Choroid plexus epithelial cell (primary cell): Measurements from ENCODE around the gene CHN2.

ENCODE experiments used
- DNase-seq: peaks from one replicate; pipeline ENCODE4 v3.0.0-alpha.2; 2010; ENCODE audit warnings: low read depth
- H3K4me3 ChIP-seq: 2 replicates; pipeline ENCODE4 v1.5.1; 2011; ENCODE audit warnings: low read depth, mild to moderate bottlenecking, control low read depth, low read length, moderate library complexity
- CTCF ChIP-seq: conservative IDR thresholded peaks from 2 replicates; pipeline ENCODE4 v1.5.1; 2011; ENCODE audit warnings: low read depth, mild to moderate bottlenecking, control low read depth, inconsistent platforms, low read length, moderate library complexity

The CHN2 gene

GRCh38 chr7:29306319-29306991 is 111.9 kb downstream of the CHN2 start:
- no peak for DNase-seq

GRCh38 chr7:29308424-29308823 is 113.8 kb downstream of the CHN2 start:
- no peak for DNase-seq
- no peak overlapping the region for H3K4me3 ChIP-seq
- no peak for TF ChIP-seq CTCF

More at GRCh38 chr7:29306319-29306991, 111.9 kb downstream of the CHN2 start:
- TF ChIP-seq CTCF = no peak
- H3K4me3 ChIP-seq = no peak overlapping the region

GRCh38 chr7:29309041-29309854 is 114.7 kb downstream of the CHN2 start:
- DNase-seq = no peak
- peak; percentile 51 for TF ChIP-seq CTCF
- H3K4me3 ChIP-seq = no peak overlapping the region

- H3K4me3 ChIP-seq = no peak overlapping the region
- DNase-seq = no peak
- TF ChIP-seq CTCF = no peak
These were observed 116.0 kb downstream of the CHN2 start for GRCh38 chr7:29310625-29311024.

GRCh38 chr7:29311314-29311713 is 116.7 kb downstream of the CHN2 start:
- no peak for DNase-seq
- no peak overlapping the region for H3K4me3 ChIP-seq
- no peak for TF ChIP-seq CTCF

- H3K4me3 ChIP-seq = no peak overlapping the region
- no peak for DNase-seq
- TF ChIP-seq CTCF = no peak
These were observed 119.6 kb downstream of the CHN2 start for GRCh38 chr7:29314148-29314547.
